Uterus (tissue), 2 donors: Measurements from ENCODE around the gene SH3BGR.

Source experiments
- POLR2A ChIP-seq, 2 donors: fragments of 450-650 bp; IDR thresholded peaks; one replicate each; pipeline ENCODE4 v1.6.1; 2016; ENCODE audit warnings: antibody characterized with exemption in 2 of 2, mild to moderate bottlenecking in 1 of 2, moderate library complexity in 1 of 2
- TF ChIP-seq, protein P1 (sequence below), 4 experiments: fragments of 200-600 bp in 2 of 4; fragments of 450-650 bp in 2 of 4; sonication (generic) in 2 of 4; IDR thresholded peaks; one replicate each; pipeline ENCODE4 v1.5.1; 2016 to 2019; ENCODE audit warnings: antibody characterized with exemption in 4 of 4, mild to moderate bottlenecking in 2 of 4, moderate library complexity in 1 of 4

DNA sequence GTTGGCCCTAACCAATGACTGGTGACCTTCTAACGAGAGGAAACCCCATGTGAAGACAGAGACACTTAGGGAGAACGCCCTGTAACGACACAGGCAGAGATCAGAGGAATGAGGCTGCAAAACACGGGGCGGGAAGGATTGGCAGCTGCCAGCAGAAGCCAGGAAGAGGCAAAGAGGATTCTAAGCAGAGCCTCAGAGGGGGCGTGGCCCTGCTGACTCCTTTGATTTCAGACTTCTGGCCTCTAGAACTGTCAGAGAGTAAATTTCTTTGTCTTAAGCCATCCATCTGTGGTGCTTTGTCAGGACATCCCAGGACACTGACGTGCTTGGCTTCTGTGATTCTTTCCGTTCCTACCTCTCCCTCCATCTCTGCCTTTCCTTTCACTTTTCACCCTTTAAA is 79.3 kb downstream of the SH3BGR start:
- TF ChIP-seq, protein P1, sequence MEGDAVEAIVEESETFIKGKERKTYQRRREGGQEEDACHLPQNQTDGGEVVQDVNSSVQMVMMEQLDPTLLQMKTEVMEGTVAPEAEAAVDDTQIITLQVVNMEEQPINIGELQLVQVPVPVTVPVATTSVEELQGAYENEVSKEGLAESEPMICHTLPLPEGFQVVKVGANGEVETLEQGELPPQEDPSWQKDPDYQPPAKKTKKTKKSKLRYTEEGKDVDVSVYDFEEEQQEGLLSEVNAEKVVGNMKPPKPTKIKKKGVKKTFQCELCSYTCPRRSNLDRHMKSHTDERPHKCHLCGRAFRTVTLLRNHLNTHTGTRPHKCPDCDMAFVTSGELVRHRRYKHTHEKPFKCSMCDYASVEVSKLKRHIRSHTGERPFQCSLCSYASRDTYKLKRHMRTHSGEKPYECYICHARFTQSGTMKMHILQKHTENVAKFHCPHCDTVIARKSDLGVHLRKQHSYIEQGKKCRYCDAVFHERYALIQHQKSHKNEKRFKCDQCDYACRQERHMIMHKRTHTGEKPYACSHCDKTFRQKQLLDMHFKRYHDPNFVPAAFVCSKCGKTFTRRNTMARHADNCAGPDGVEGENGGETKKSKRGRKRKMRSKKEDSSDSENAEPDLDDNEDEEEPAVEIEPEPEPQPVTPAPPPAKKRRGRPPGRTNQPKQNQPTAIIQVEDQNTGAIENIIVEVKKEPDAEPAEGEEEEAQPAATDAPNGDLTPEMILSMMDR (IDR thresholded peaks at IDR 0.05): no peak
- no peak for TF ChIP-seq POLR2A (IDR thresholded peaks at IDR 0.05)
